Measurements from ENCODE around the gene TCF4. TPM values are rescaled to one million over a fixed set of nuclear protein-coding genes. Genes with fewer than 3 reads are reported as not detected.

TCF4 gene
- total and polyA plus RNA-seq, 2 donors (not counting 3 experiments of a cell fraction or from before 2014, with no cell fraction given), result 183 to 390 TPM

DNA sequence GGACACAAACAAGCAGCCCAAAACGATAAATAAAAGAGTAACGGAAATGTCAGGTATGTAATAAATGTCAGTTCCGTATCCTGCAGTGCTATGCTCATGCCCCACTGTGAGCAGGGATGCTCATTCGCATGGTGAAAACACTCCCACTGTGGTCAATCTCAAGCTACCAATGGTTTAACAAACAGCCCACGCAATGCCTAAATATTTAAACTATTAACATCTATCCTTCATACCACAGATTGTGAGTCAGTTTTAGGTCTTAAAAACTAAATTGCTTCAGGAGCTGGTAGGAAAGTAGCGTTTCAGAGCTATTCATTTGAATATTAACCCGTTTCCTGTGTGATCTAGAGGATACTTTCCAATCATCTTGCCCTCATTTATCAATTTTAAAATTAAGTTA is 207.4 kb downstream of the TCF4 start:
- TF ChIP-seq MYC (IDR thresholded peaks at IDR 0.05; ENCODE audit: low read depth, low read length) (no peak), POLR2AphosphoS5 (IDR thresholded peaks at IDR 0.05; ENCODE audit: insufficient read depth, low read depth, low read length) (no peak), POLR2A (IDR thresholded peaks at IDR 0.05; ENCODE audit: low read depth, low read length) (no peak), FOS (IDR thresholded peaks at IDR 0.05; ENCODE audit: borderline replicate concordance, insufficient read depth, low read length) (no peak), EZH2 (IDR thresholded peaks at IDR 0.05; ENCODE audit: borderline replicate concordance, low read depth, low read length, severe bottlenecking) (no peak), GATA2 (IDR thresholded peaks at IDR 0.05; ENCODE audit: insufficient read depth, insufficient read length, low read depth, low read length) (no peak), JUN (IDR thresholded peaks at IDR 0.05; ENCODE audit: borderline replicate concordance, insufficient read depth, insufficient read length, low read depth) (no peak)
- TF ChIP-seq, protein P1, sequence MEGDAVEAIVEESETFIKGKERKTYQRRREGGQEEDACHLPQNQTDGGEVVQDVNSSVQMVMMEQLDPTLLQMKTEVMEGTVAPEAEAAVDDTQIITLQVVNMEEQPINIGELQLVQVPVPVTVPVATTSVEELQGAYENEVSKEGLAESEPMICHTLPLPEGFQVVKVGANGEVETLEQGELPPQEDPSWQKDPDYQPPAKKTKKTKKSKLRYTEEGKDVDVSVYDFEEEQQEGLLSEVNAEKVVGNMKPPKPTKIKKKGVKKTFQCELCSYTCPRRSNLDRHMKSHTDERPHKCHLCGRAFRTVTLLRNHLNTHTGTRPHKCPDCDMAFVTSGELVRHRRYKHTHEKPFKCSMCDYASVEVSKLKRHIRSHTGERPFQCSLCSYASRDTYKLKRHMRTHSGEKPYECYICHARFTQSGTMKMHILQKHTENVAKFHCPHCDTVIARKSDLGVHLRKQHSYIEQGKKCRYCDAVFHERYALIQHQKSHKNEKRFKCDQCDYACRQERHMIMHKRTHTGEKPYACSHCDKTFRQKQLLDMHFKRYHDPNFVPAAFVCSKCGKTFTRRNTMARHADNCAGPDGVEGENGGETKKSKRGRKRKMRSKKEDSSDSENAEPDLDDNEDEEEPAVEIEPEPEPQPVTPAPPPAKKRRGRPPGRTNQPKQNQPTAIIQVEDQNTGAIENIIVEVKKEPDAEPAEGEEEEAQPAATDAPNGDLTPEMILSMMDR (IDR thresholded peaks at IDR 0.05; ENCODE audit: extremely low read depth in 1 of 2, insufficient read depth in 1 of 2, low read depth in 1 of 2, low read length in 2 of 2), result no peak
- TF ChIP-seq, protein P2, sequence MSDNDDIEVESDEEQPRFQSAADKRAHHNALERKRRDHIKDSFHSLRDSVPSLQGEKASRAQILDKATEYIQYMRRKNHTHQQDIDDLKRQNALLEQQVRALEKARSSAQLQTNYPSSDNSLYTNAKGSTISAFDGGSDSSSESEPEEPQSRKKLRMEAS (IDR thresholded peaks at IDR 0.05; ENCODE audit: insufficient read depth, insufficient read length), result no peak
- Histone ChIP-seq H3K27me3 (ENCODE audit: control insufficient read depth in 2 of 2, insufficient read depth in 2 of 2, low read length in 2 of 2) (no peaks in the 10 kb centered on the region), H2AFZ (ENCODE audit: low read depth, low read length) (no peak overlapping the region), H3K4me1 (ENCODE audit: control insufficient read depth, extremely low read depth, insufficient read depth, low read length) (peaks cover 5% of the 10 kb centered on the region), H3K9me1 (replicated peaks; ENCODE audit: control insufficient read depth, extremely low read depth, insufficient read depth, low read length) (no peaks in the 10 kb centered on the region), H3K9ac (replicated peaks; ENCODE audit: extremely low read depth, insufficient read depth, low read length) (no peak overlapping the region), H3K36me3 (ENCODE audit: control insufficient read depth in 2 of 2, extremely low read depth in 1 of 2, insufficient read depth in 2 of 2, low read length in 2 of 2) (peaks cover 5 to 12% of the 10 kb centered on the region in 2 experiments), H3K4me2 (ENCODE audit: insufficient read depth, low read length) (no peak overlapping the region), H3K79me2 (ENCODE audit: control insufficient read depth, insufficient read depth, low read length) (peaks cover 92% of the 10 kb centered on the region), H3K4me3 (replicated peaks in 1 of 3; ENCODE audit: insufficient read depth in 1 of 3, low read depth in 1 of 3, low read length in 3 of 3) (no peak overlapping the region), H3K27ac (ENCODE audit: insufficient read depth, low read depth, low read length) (no peak overlapping the region), H4K20me1 (replicated peaks; ENCODE audit: control insufficient read depth, extremely low read depth, insufficient read depth, low read length) (peaks cover 11% of the 10 kb centered on the region), H3K9me3 (replicated peaks; ENCODE audit: control insufficient read depth, insufficient read depth, low read length) (no peaks in the 10 kb centered on the region)
- dilution Hi-C loops (cut with MboI; ENCODE audit: extremely low pct_ligation_motif_present, low sequenced_read_pairs) (no loop called here), intact Hi-C loops (cut with micrococcal nuclease) (loop anchor here (10.0 kb wide), 1 partner anchor 604 kb away; no protein-coding TSS in a partner anchor)
- FAIRE-seq (no peak), DNase-seq (ENCODE audit: low read depth, low spot score) (no peak)
- CTCF ChIA-PET, result interaction anchor here (1.1 to 2.2 kb wide), 3 partner anchors 20 to 401 kb away, joined by 3 to 13 read pairs (median 7); no protein-coding TSS in a partner anchor
- POLR2A ChIA-PET, result no interaction called here
- BruUV-seq (replicated peaks), result no TSS peak
